LNCaP clone FGC (cell line): ENCODE results near the gene ITPK1.

ENCODE experiments used
- DNase-seq: peaks from one replicate; pipeline ENCODE4 v3.0.0-alpha.2; 2011; ENCODE audit warnings: low read depth
- H3K4me3 ChIP-seq: 2 replicates; pipeline ENCODE4 v1.5.1; 2011; ENCODE audit warnings: mild to moderate bottlenecking, low read depth, low read length, control low read depth
- TF ChIP-seq, protein P1 (sequence below): IDR thresholded peaks from 2 replicates; pipeline ENCODE4 v1.5.1; 2012; ENCODE audit warnings: mild to moderate bottlenecking; ENCODE audit not compliant: control insufficient read depth, insufficient read depth; ENCODE audit errors: extremely low read depth

ITPK1 gene

GRCh38 chr14:92922883-92923743 is 192.6 kb downstream of the ITPK1 start, which contains the start of gene CHGA:
Gene CHGA, plus strand, starts transcription at chr14:92923150. Its CDS starts 210 bp downstream, at chr14:92923360.
- H3K4me3 ChIP-seq, result no peak within 1 kb of the TSS
- TF ChIP-seq, protein P1, sequence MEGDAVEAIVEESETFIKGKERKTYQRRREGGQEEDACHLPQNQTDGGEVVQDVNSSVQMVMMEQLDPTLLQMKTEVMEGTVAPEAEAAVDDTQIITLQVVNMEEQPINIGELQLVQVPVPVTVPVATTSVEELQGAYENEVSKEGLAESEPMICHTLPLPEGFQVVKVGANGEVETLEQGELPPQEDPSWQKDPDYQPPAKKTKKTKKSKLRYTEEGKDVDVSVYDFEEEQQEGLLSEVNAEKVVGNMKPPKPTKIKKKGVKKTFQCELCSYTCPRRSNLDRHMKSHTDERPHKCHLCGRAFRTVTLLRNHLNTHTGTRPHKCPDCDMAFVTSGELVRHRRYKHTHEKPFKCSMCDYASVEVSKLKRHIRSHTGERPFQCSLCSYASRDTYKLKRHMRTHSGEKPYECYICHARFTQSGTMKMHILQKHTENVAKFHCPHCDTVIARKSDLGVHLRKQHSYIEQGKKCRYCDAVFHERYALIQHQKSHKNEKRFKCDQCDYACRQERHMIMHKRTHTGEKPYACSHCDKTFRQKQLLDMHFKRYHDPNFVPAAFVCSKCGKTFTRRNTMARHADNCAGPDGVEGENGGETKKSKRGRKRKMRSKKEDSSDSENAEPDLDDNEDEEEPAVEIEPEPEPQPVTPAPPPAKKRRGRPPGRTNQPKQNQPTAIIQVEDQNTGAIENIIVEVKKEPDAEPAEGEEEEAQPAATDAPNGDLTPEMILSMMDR, result no peak
- no peak for DNase-seq

GRCh38 chr14:92922155-92922735 is 193.5 kb downstream of the ITPK1 start:
- no peak overlapping the region for H3K4me3 ChIP-seq
- DNase-seq, result no peak
- TF ChIP-seq, protein P1, result no peak

- no peak overlapping the region for H3K4me3 ChIP-seq
- TF ChIP-seq, protein P1, result no peak
- DNase-seq, result no peak
These were observed 195.7 kb downstream of the ITPK1 start for GRCh38 chr14:92920001-92920400.

DNA sequence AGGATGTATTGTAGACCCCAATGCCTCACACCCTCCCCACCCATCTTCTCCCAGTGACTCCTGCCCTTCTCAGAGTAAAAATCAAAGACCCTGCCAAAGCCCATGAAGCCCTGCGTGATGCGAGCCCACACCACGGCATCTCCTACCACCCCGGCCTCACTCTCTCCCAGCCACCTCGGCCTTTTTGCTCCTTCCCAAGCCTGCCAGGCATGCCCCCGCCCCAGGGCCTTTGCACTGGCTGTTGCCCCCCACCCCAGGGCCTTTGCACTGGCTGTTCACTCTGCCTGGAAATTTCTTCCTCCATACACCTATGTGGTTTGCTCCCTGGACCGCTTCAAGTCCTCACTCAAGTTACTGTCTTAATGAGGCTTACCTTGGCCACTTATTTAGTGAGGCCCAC is 197.8 kb downstream of the ITPK1 start:
- TF ChIP-seq, protein P1, result no peak
- DNase-seq, result no peak
- H3K4me3 ChIP-seq, result no peak overlapping the region

GRCh38 chr14:92917041-92917940 is 198.4 kb downstream of the ITPK1 start:
- no peak for DNase-seq
- TF ChIP-seq, protein P1, result no peak
- no peak overlapping the region for H3K4me3 ChIP-seq

GRCh38 chr14:92916201-92916600 is 199.5 kb downstream of the ITPK1 start:
- TF ChIP-seq, protein P1, result no peak
- H3K4me3 ChIP-seq, result no peak overlapping the region

More at GRCh38 chr14:92916201-92916600, 199.5 kb downstream of the ITPK1 start:
- no peak for DNase-seq
